Neural cell (in vitro differentiated cells): ENCODE data around the gene TRAPPC2.

Experiments
- CTCF ChIP-seq: fragments of 450-650 bp; IDR thresholded peaks from 2 replicates; pipeline ENCODE4 v1.5.1; 2014; ENCODE audit warnings: antibody characterized with exemption, mild to moderate bottlenecking, moderate library complexity; ENCODE audit not compliant: poor library complexity, severe bottlenecking
- EP300 ChIP-seq: fragments of 450-650 bp; conservative IDR thresholded peaks from 2 replicates; pipeline ENCODE4 v1.6.1; 2014; ENCODE audit warnings: antibody characterized with exemption, mild to moderate bottlenecking, moderate library complexity; ENCODE audit not compliant: poor library complexity, severe bottlenecking
- EZH2 ChIP-seq: fragments of 200-600, 300-800 bp; shearing (Covaris generic), sonication (generic); IDR thresholded peaks from 2 replicates; pipeline ENCODE4 v1.6.1; 2014; ENCODE audit warnings: antibody characterized with exemption, low read length, borderline replicate concordance, mild to moderate bottlenecking; ENCODE audit not compliant: insufficient read depth, poor library complexity, severe bottlenecking
- MXI1 ChIP-seq: fragments of 450-650 bp; conservative IDR thresholded peaks from 2 replicates; pipeline ENCODE4 v1.6.1; 2014; ENCODE audit warnings: antibody characterized with exemption, mild to moderate bottlenecking; ENCODE audit not compliant: poor library complexity, severe bottlenecking
- POLR2AphosphoS5 ChIP-seq: IDR thresholded peaks from 2 replicates; pipeline ENCODE4 v1.6.1; 2012
- REST ChIP-seq: IDR thresholded peaks from 2 replicates; pipeline ENCODE4 v1.6.1; 2012; ENCODE audit warnings: borderline replicate concordance

GRCh38 chrX:13752646-13753045 lies 18.2 kb upstream of the TRAPPC2 start:
- no peak for TF ChIP-seq REST
- no peak for TF ChIP-seq CTCF
- no peak for TF ChIP-seq EZH2
- TF ChIP-seq EP300: no peak
- TF ChIP-seq MXI1: no peak
- TF ChIP-seq POLR2AphosphoS5: no peak
